ACC112 (cell line): Measurements from ENCODE around the gene ATP2B2.

Experiments used
- H2AFZ ChIP-seq: fragments of 200-600 bp; sonication (generic); one replicate; pipeline ENCODE4 v1.6.0; 2017; ENCODE audit warnings: antibody characterized with exemption, low read length; ENCODE audit not compliant: unreplicated experiment
- H3K27ac ChIP-seq: fragments of 200-600 bp; sonication (generic); 2 replicates; pipeline ENCODE4 v1.5.1; 2014; ENCODE audit warnings: low read depth, mild to moderate bottlenecking, antibody characterized with exemption, low read length, moderate library complexity
- H3K27me3 ChIP-seq: fragments of 200-600 bp; sonication (generic); 2 replicates; pipeline ENCODE4 v1.6.1; 2014; ENCODE audit warnings: mild to moderate bottlenecking, antibody characterized with exemption, low read length, moderate library complexity, mixed read lengths; ENCODE audit not compliant: insufficient read depth
- H3K36me3 ChIP-seq: fragments of 200-600 bp; sonication (generic); 2 replicates; pipeline ENCODE4 v1.6.1; 2016; ENCODE audit warnings: mild to moderate bottlenecking, antibody characterized with exemption, low read length, moderate library complexity, mixed read lengths; ENCODE audit not compliant: insufficient read depth
- H3K4me1 ChIP-seq: fragments of 200-600 bp; sonication (generic); one replicate; pipeline ENCODE4 v1.6.1; 2016; ENCODE audit warnings: low read length, mixed read lengths; ENCODE audit not compliant: insufficient read depth, unreplicated experiment, control insufficient read depth
- H3K4me3 ChIP-seq: fragments of 200-600 bp; sonication (generic); 2 replicates; pipeline ENCODE4 v1.5.1; 2014; ENCODE audit warnings: mild to moderate bottlenecking, low read depth, low read length
- H3K79me2 ChIP-seq: fragments of 200-600 bp; sonication (generic); one replicate; pipeline ENCODE4 v1.6.0; 2016; ENCODE audit warnings: low read length; ENCODE audit not compliant: control insufficient read depth, unreplicated experiment, insufficient read depth

Gene ATP2B2

DNA sequence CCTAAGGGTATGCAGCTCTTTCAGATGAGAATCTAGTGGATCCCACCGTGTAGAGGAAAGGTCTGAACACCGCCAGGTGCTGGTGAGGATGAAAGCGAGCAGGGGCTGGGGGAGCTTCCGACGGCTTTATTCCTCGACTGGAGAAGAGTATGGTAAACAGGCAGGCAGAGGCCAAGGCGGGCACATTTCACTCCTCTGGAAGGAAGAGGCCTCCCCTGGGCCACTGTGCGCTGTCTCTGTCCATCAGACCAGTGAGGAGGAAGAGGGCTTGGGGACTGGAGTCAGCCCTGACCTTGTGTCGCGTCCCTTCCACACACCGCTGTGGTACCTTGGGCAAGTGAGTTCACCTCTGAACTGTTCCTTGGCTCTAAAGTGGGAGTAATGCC is 216.8 kb downstream of the ATP2B2 start:
- H3K27me3 ChIP-seq: no peaks in the 10 kb centered on the region

DNA sequence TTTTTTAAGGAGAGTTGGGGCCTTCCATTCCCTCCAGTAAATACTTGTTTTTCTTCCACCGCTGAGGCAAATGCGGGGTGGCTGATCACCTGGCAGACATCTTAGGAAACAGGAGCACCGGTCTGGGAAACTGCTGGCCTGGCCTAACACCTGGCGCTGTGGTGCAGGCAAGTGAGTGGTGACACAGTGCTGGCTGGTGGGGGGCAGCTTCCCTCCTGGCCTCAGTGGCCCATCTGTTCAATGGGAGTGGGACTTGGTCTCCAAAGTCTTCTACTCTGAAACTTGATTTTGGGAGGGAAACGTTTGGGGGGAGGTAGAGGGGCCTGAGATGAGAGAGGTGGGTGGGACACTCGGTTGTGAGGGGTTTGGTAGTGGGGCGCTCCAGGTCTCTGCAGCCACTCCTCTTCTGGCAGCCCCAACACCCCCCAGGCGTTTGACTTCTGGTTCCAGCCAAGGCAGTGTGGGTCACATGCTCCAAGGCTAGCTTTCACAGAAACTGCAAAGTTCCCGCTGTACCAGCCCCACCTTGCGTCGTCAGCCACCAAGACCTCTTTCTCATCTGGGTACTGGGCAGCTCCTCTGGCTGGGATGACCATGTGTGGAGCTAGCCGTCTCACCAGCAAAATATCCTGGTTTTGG is 217.3 kb downstream of the ATP2B2 start:
- peaks cover 20% of the 10 kb centered on the region for H3K4me1 ChIP-seq
- H3K79me2 ChIP-seq: peaks cover under 1% of the 10 kb centered on the region
- H3K27me3 ChIP-seq: no peaks in the 10 kb centered on the region
- no peak overlapping the region for H3K27ac ChIP-seq
- H2AFZ ChIP-seq: no peak overlapping the region
- H3K4me3 ChIP-seq: no peak overlapping the region
- H3K36me3 ChIP-seq: peaks cover 20% of the 10 kb centered on the region; the same call in 1 of the 2 replicates

More for the DNA sequence above, 216.8 kb downstream of the ATP2B2 start:
- Histone ChIP-seq H3K36me3 (peaks cover 17% of the 10 kb centered on the region; the same call in 1 of the 2 replicates), H3K4me3 (no peak overlapping the region), H3K79me2 (no peaks in the 10 kb centered on the region), H2AFZ (no peak overlapping the region), H3K27ac (no peak overlapping the region), H3K4me1 (peaks cover 23% of the 10 kb centered on the region)

DNA sequence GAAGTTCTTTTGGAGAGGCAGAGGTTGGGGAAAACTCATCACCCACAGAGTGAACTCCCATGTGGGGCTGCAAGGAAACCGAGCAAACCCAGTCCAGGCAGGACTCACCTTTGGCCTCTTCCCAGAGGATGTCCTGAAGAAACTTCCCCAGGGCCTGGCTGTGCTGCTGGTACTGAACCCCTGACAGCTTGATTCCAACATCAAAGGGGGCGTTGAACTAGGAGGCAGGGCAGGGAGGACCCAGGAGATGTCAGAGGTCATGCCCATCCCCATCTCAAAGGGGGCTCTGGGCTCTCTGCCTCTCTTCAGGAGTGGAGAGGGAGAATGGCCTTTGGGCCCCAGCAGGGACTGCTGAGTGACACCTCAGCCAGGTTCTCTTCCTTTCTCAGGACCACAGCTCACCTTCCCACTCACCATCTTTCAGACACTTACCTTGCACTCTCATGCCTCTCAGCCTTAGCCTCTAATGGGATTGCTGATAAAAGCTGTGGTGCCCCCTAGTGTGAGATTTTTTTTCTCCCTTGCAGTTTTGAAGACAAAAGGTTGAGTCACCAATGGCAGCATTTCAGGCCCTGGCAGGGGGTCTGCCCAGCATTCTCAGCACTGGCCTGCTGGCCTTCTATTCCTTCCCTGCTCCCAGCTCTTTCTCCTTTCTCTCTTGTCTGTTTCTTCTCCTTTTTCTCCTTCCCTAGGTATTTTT is 218.6 kb downstream of the ATP2B2 start:
- Histone ChIP-seq H3K79me2 (peaks cover 2% of the 10 kb centered on the region), H3K27ac (no peak overlapping the region), H3K4me3 (no peak overlapping the region), H3K36me3 (peaks cover 9% of the 10 kb centered on the region; the same call in 1 of the 2 replicates), H3K4me1 (peaks cover 17% of the 10 kb centered on the region), H3K27me3 (no peaks in the 10 kb centered on the region), H2AFZ (no peak overlapping the region)

DNA sequence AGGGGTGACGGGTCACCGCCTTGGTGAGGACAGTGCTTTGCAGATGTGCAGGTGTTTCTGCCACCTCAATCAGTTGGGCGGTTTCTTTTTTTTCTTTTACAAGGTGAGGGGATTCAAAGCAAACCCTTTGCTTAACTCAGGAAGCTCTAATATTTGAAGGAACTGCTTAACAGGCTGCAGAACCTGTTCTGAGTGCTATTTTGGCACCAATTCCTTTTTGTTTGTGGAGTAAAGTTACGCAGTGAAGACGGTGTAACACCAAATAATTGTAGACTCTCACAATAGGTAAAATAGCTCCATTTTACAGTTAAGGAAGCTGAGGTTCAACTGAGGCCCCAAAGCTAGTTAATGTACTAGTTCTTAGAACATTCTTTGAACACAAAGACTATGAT is 219.3 kb downstream of the ATP2B2 start:
- no peak overlapping the region for H2AFZ ChIP-seq
- H3K79me2 ChIP-seq: peaks cover 2% of the 10 kb centered on the region
- 0 out of 2 replicates have a peak, but pooled peaks cover 8% of the 10 kb centered on the region for H3K36me3 ChIP-seq
- no peak overlapping the region for H3K4me3 ChIP-seq
- H3K27ac ChIP-seq: no peak overlapping the region
- H3K4me1 ChIP-seq: peaks cover 19% of the 10 kb centered on the region
- H3K27me3 ChIP-seq: no peaks in the 10 kb centered on the region

DNA sequence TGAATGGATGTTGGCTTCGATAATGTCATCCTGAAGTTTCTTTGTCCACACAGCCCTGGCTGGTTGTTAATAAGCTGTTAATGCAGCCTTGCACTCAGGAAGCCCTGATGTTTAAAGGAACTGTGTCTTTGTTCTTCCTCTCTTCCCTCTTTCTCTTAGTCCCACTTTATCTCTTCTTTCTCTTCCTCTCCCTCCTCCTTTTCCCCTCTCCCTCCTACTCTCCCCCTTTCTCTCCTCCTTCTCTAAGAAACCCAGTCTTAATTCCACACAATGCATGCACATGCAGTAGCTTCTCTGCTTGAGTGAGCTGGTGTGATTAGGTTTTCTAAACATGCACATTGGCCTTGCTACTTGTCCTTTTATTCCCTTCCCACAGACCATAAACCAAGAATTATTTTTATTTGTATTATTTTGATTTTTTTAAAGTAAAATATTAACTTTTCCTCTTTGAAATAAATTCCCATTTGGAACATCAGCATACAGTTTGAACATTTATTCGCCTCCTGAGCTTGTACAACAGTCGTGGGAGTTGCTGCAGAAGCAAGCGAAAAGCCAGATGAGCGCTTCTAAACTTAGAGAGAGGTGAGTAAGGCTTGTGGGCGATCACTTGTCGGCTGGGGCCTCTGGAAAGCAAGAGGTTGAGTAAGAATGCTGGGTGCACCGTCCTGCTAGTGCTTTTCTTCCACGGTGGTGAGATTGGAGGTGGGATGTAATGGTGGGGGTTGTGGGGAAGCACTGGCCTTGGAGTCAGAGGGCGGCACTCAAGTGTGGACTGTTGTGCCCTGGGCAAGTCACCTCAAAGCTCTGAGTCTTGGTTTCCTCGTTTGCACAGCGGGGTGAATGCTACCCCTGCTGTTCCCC is 219.9 kb downstream of the ATP2B2 start:
- H3K27ac ChIP-seq: no peak overlapping the region
- H2AFZ ChIP-seq: no peak overlapping the region
- H3K36me3 ChIP-seq: 0 out of 2 replicates have a peak, but pooled peaks cover 8% of the 10 kb centered on the region

DNA sequence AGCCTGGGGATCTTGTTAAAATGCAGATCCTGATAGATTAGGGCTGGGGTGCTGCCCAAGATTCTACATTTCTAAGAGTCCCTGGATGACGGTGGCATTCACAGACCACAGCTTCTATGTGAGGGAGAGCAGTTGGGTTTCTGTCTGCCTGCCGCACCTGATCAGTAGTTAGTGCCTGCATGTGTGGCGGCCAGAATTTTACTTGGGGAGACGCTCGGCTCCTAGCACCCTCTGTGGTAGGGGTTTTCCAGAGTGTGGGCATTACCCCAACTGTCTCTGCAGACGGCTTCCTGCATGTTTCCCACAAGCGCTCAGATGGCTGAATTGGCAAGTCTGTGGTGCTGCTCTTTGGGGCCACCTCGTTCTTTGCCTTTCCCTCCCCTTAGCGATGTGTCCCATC is 220.9 kb downstream of the ATP2B2 start:
- H3K27me3 ChIP-seq: no peaks in the 10 kb centered on the region
- no peak overlapping the region for H3K4me3 ChIP-seq
- no peak overlapping the region for H3K27ac ChIP-seq
- 0 out of 2 replicates have a peak, but pooled peaks cover 8% of the 10 kb centered on the region for H3K36me3 ChIP-seq
- peaks cover 2% of the 10 kb centered on the region for H3K79me2 ChIP-seq
- H3K4me1 ChIP-seq: peaks cover 19% of the 10 kb centered on the region
- H2AFZ ChIP-seq: no peak overlapping the region

More for the DNA sequence above, 219.9 kb downstream of the ATP2B2 start:
- peaks cover 19% of the 10 kb centered on the region for H3K4me1 ChIP-seq
- H3K4me3 ChIP-seq: no peak overlapping the region
- no peaks in the 10 kb centered on the region for H3K27me3 ChIP-seq
- peaks cover 2% of the 10 kb centered on the region for H3K79me2 ChIP-seq

DNA sequence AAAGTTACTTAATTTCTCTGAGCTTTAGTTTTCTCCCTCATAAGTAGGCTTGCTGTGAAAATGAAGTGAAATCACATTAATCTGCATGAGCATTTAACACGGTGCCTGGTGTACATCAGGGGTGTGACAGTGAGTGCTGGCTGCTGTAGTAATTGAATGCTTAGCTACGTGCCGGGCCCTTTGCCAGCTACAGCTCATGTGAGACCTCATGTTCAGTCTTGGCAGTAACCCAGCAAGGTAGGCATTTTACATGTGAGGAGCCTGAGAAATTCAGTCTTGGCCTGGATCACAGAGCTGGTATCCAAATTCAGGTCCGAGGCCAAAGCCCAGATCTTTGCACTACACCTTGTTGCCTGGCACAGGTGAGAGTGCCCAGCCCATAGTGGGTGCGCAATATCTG is 221.7 kb downstream of the ATP2B2 start:
- H3K79me2 ChIP-seq: peaks cover 2% of the 10 kb centered on the region
- H3K36me3 ChIP-seq: 0 out of 2 replicates have a peak, but pooled peaks cover 8% of the 10 kb centered on the region
- peaks cover 19% of the 10 kb centered on the region for H3K4me1 ChIP-seq
- H3K27me3 ChIP-seq: no peaks in the 10 kb centered on the region
- H3K4me3 ChIP-seq: no peak overlapping the region
- H2AFZ ChIP-seq: no peak overlapping the region
- H3K27ac ChIP-seq: no peak overlapping the region

DNA sequence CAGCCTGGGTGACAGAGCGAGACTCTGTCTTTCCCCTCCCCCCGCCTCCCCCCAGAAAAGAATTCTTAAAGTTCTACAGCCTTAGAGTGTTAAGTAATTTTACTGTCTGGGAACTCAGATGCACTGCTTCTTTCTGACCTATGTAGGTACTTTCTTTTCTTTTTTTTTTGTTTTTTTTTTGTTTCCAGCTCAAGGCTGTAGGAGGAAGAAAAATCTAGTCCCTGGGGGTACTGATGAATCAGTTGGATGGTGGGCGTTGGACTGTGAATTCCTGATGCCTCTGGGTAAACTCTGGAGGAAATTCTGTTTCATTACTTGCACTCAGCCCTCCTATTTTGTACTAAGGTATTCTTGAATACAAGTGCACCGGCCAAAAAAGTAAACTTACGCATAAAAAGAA is 223.4 kb downstream of the ATP2B2 start:
- Histone ChIP-seq H2AFZ (no peak overlapping the region), H3K4me3 (no peak overlapping the region; the same call in 1 of the 2 replicates), H3K27me3 (no peaks in the 10 kb centered on the region), H3K79me2 (peaks cover 2% of the 10 kb centered on the region), H3K36me3 (0 out of 2 replicates have a peak, but pooled peaks cover 8% of the 10 kb centered on the region), H3K4me1 (peaks cover 15% of the 10 kb centered on the region), H3K27ac (peak overlapping the region; percentile 37)

DNA sequence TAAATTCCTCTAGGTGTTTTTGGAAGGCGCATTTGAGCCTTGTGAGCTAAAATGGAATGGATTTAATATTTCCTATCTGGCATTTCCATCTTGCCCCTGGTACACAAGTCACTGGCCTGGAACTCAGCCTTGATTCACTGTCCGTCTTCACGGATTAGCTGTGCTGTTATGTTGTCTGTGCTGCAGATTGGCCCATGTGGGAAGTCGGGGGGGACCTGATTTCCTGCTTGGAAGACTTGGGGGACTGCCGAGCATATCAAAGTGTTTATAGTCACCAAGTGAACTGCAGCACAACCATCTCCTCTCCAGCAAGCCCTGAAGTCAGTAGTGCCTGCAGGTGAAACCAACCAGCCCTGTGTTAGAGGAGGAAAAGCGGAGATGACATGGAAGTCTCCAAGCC is 224.8 kb downstream of the ATP2B2 start:
- no peak overlapping the region for H3K4me3 ChIP-seq

DNA sequence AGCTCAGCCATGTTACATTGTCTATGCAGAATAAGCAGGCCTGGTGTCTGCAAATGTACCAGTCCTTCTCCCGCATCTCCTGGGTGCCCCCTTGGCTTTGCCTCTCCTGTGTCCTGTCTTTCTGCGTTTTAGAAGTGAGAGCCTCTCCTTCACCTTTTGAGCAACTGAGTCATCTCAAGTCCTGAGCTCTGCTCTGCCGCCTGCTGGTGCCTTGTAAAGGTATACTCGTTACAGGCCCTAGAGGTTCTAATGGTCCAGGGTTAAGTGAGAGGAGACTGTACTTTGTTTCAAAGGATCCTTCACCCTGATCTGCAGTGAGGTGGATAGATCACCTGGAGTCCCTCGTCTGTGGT is 225.2 kb downstream of the ATP2B2 start:
- Histone ChIP-seq H3K79me2 (peaks cover 8% of the 10 kb centered on the region), H3K4me1 (peaks cover 10% of the 10 kb centered on the region), H3K27me3 (no peaks in the 10 kb centered on the region), H2AFZ (no peak overlapping the region), H3K36me3 (0 out of 2 replicates have a peak, but pooled peaks cover 5% of the 10 kb centered on the region), H3K4me3 (no peak overlapping the region), H3K27ac (no peak overlapping the region)

More for the DNA sequence above, 224.8 kb downstream of the ATP2B2 start:
- peaks cover 7% of the 10 kb centered on the region for H3K79me2 ChIP-seq
- H2AFZ ChIP-seq: no peak overlapping the region
- no peak overlapping the region for H3K27ac ChIP-seq
- H3K27me3 ChIP-seq: no peaks in the 10 kb centered on the region
- 0 out of 2 replicates have a peak, but pooled peaks cover 5% of the 10 kb centered on the region for H3K36me3 ChIP-seq
- H3K4me1 ChIP-seq: peaks cover 10% of the 10 kb centered on the region
